SK-N-SH (cell line): ENCODE results near the gene TJP1. TPM values are rescaled to one million over a fixed set of nuclear protein-coding genes. Genes with fewer than 3 reads are reported as not detected.

Source experiments
- CTCF ChIA-PET: fragments of 300-600, 350-600 bp; formaldehyde crosslinking; extraction: SDS; loops from one replicate; lab custom pipeline; 2021; lab: Yijun Ruan, JAX
- POLR2A ChIA-PET: fragments of 350-600 bp; sonication (Branson Sonifier 250); formaldehyde crosslinking; extraction: SDS; loops from one replicate; lab custom pipeline; 2020; ENCODE audit warnings: antibody characterized with exemption, inconsistent platforms; lab: Yijun Ruan, JAX
- DNase-seq: peaks from one replicate; pipeline ENCODE4 v3.0.0; 2012
- H2AFZ ChIP-seq: fragments of 200-600 bp; sonication (generic); 2 replicates; pipeline ENCODE4 v1.8.1; 2016; ENCODE audit warnings: antibody characterized with exemption, mild to moderate bottlenecking, low read depth
- H3F3A ChIP-seq: fragments of 200-600 bp; sonication (generic); replicated peaks from 2 replicates; pipeline ENCODE3; 2016; ENCODE audit warnings: antibody characterized with exemption, mild to moderate bottlenecking; ENCODE audit not compliant: insufficient read depth
- H3K27ac ChIP-seq, 2 experiments: fragments of 200-500 bp in 1 of 2; fragments of 200-600 bp in 1 of 2; sonication (Bioruptor generic) in 1 of 2; sonication (generic), shearing (Covaris generic) in 1 of 2; 2 replicates each; pipeline versions ENCODE4 v1.5.1 to v1.6.1; 2014 to 2016; ENCODE audit warnings: low read depth in 2 of 2, inconsistent platforms in 1 of 2, low read length in 1 of 2, mild to moderate bottlenecking in 1 of 2, mixed read lengths in 1 of 2
- H3K27me3 ChIP-seq: fragments of 200-600 bp; sonication (generic), shearing (Covaris generic); 2 replicates; pipeline ENCODE4 v1.6.1; 2016; ENCODE audit warnings: mixed run types; ENCODE audit not compliant: insufficient read depth
- H3K36me3 ChIP-seq, 2 experiments: fragments of 200-500 bp in 1 of 2; fragments of 200-600 bp in 1 of 2; sonication (Bioruptor generic) in 1 of 2; sonication (generic) in 1 of 2; replicated peaks in 1 of 2; 2 replicates each; pipeline versions ENCODE3 to v1.5.1; 2014 to 2016; ENCODE audit warnings: low read length in 1 of 2, mild to moderate bottlenecking in 1 of 2; ENCODE audit not compliant: insufficient read depth in 2 of 2, control insufficient read depth in 1 of 2
- H3K4me1 ChIP-seq, 2 experiments: fragments of 200-500 bp in 1 of 2; fragments of 200-600 bp in 1 of 2; sonication (Bioruptor generic) in 1 of 2; sonication (generic), shearing (Covaris generic) in 1 of 2; 2 replicates each; pipeline versions ENCODE4 v1.5.1 to v1.6.1; 2014 to 2016; ENCODE audit warnings: low read depth in 1 of 2, low read length in 1 of 2, mixed run types in 1 of 2; ENCODE audit not compliant: insufficient read depth in 2 of 2, control insufficient read depth in 1 of 2
- H3K4me2 ChIP-seq: fragments of 200-600 bp; sonication (generic), shearing (Covaris generic); 2 replicates; pipeline ENCODE4 v1.6.1; 2017; ENCODE audit warnings: mixed run types
- H3K4me3 ChIP-seq, 2 experiments: fragments of 200-500 bp in 1 of 2; fragments of 200-600 bp in 1 of 2; sonication (Bioruptor generic) in 1 of 2; sonication (generic), shearing (Covaris generic) in 1 of 2; 2 replicates each; pipeline versions ENCODE4 v1.5.1 to v1.8.1; 2014 to 2016; ENCODE audit warnings: low read depth in 2 of 2, inconsistent platforms in 1 of 2, low read length in 1 of 2, mild to moderate bottlenecking in 1 of 2, mixed read lengths in 1 of 2, moderate library complexity in 1 of 2
- H3K79me2 ChIP-seq: fragments of 200-600 bp; sonication (generic); 2 replicates; pipeline ENCODE4 v1.8.1; 2017; ENCODE audit warnings: mild to moderate bottlenecking; ENCODE audit not compliant: insufficient read depth
- H3K9ac ChIP-seq: fragments of 200-600 bp; sonication (generic); 2 replicates; pipeline ENCODE4 v1.6.1; 2017; ENCODE audit warnings: mixed run types
- H3K9me2 ChIP-seq: fragments of 200-600 bp; sonication (generic); 2 replicates; pipeline ENCODE4 v1.6.1; 2017; ENCODE audit warnings: mixed run types
- H3K9me3 ChIP-seq: fragments of 200-600 bp; sonication (generic); 2 replicates; pipeline ENCODE4 v1.6.1; 2017; ENCODE audit warnings: mixed run types, mild to moderate bottlenecking, moderate library complexity
- H4K20me1 ChIP-seq: fragments of 200-600 bp; sonication (generic); 2 replicates; pipeline ENCODE4 v1.6.1; 2017; ENCODE audit warnings: mild to moderate bottlenecking, mixed run types; ENCODE audit not compliant: insufficient read depth
- CHD2 ChIP-seq: fragments of 150-350 bp; IDR thresholded peaks from 2 replicates; pipeline ENCODE4 v1.6.1; 2018; ENCODE audit warnings: low read length; ENCODE audit not compliant: partially characterized antibody
- ELF1 ChIP-seq: IDR thresholded peaks from 2 replicates; pipeline ENCODE4 v1.4.0; 2012
- EZH2phosphoT487 ChIP-seq: fragments of 200-600 bp; sonication (generic); IDR thresholded peaks from 2 replicates; pipeline ENCODE4 v1.6.1; 2017; ENCODE audit warnings: low read depth, mixed run types, mild to moderate bottlenecking, antibody characterized with exemption, moderate library complexity, borderline replicate concordance
- FOSL2 ChIP-seq: IDR thresholded peaks from 2 replicates; pipeline ENCODE4 v1.4.0; 2012; ENCODE audit warnings: low read depth, mild to moderate bottlenecking, moderate library complexity, borderline replicate concordance
- FOXJ3 ChIP-seq: sonication (generic); formaldehyde crosslinking; IDR thresholded peaks from 2 replicates; pipeline ENCODE4 v1.5.1; 2020; ENCODE audit warnings: mild to moderate bottlenecking, missing genetic modification reagents
- FOXM1 ChIP-seq: IDR thresholded peaks from 2 replicates; pipeline ENCODE4 v1.4.0; 2012; ENCODE audit warnings: low read depth, mild to moderate bottlenecking
- GABPA ChIP-seq: IDR thresholded peaks from 2 replicates; pipeline ENCODE4 v1.4.0; 2012; ENCODE audit warnings: low read depth, mild to moderate bottlenecking
- GATA2 ChIP-seq: sonication (generic); formaldehyde crosslinking; IDR thresholded peaks from 2 replicates; pipeline ENCODE4 v1.5.0; 2020; ENCODE audit warnings: mild to moderate bottlenecking, missing genetic modification reagents
- MXI1 ChIP-seq: IDR thresholded peaks from 2 replicates; pipeline ENCODE4 v1.6.1; 2012; ENCODE audit warnings: mild to moderate bottlenecking, low read depth, low read length, improper control_type of control experiment
- NFIC ChIP-seq: IDR thresholded peaks from 2 replicates; pipeline ENCODE4 v1.4.0; 2012; ENCODE audit warnings: borderline replicate concordance
- RAD21 ChIP-seq: IDR thresholded peaks from 2 replicates; pipeline ENCODE4 v1.6.1; 2012; ENCODE audit warnings: mild to moderate bottlenecking, low read length
- SIN3A ChIP-seq: IDR thresholded peaks from 2 replicates; pipeline ENCODE4 v1.6.1; 2012; ENCODE audit warnings: low read depth, mild to moderate bottlenecking, low read length, moderate library complexity, borderline replicate concordance
- TCF12 ChIP-seq: IDR thresholded peaks from 2 replicates; pipeline ENCODE4 v1.4.0; 2012
- TEAD4 ChIP-seq: IDR thresholded peaks from 2 replicates; pipeline ENCODE4 v1.4.0; 2012; ENCODE audit warnings: mild to moderate bottlenecking, borderline replicate concordance; ENCODE audit not compliant: insufficient read depth
- YY1 ChIP-seq: IDR thresholded peaks from 2 replicates; pipeline ENCODE4 v1.4.0; 2012; ENCODE audit warnings: low read depth, mild to moderate bottlenecking
- WGBS: methylation state at CpG from one replicate; pipeline ENCODE4 v1.1.6; 2017; ENCODE audit warnings: low lambda C conversion rate; 5-methylcytosine and 5-hydroxymethylcytosine counted together
- polyA plus RNA-seq, 3 experiments: library from polyadenylated mRNA; depleted of rRNA; stranded (reverse); fragments of >200 nt; gene quantifications; 2 replicates each; pipeline ENCODE4 v1.2.3, GENCODE V29; 2012
- TF ChIP-seq, protein P1 (sequence below): IDR thresholded peaks from 2 replicates; pipeline ENCODE4 v1.4.0; 2012; ENCODE audit warnings: low read depth, borderline replicate concordance
- TF ChIP-seq, protein P2 (sequence below): IDR thresholded peaks from 2 replicates; pipeline ENCODE4 v1.6.1; 2012; ENCODE audit warnings: mild to moderate bottlenecking, low read depth, low read length, moderate library complexity
- TF ChIP-seq, protein P3 (sequence below): IDR thresholded peaks from 2 replicates; pipeline ENCODE4; 2012
- TF ChIP-seq, protein P4 (sequence below): fragments of 150-350 bp; IDR thresholded peaks from 2 replicates; pipeline ENCODE4 v1.6.1; 2016; ENCODE audit warnings: mild to moderate bottlenecking, low read depth, low read length

The TJP1 gene
- polyA plus RNA-seq, 1 of the 3 experiments (the other 2 are of a cell fraction), result 17.5 TPM

DNA sequence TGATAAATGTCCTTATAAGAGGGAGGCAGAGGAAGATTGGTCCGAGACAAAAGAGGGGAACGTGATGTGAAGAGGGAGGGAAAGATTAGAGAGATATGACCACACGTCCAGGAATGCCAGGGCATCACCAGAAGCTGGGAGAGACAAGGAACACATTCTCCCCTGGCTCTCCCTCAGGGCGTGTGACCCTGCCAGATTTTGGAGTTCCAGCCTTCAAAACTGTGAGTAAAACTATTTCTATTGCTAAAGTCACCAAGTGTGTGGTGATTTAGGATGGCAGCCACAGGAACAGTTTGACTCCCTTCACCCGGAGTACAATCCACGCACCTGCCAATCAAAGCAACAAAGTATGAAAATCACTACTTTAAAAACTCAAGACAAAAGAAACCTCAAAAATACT, 32.1 kb upstream of the TJP1 start:
- Histone ChIP-seq H4K20me1 (no peaks in the 10 kb centered on the region), H3K9me3 (peaks cover 6% of the 10 kb centered on the region; the same call in 1 of the 2 replicates), H3F3A (no peaks in the 10 kb centered on the region), H3K9me2 (no peaks in the 10 kb centered on the region), H3K79me2 (no peaks in the 10 kb centered on the region), H2AFZ (no peak overlapping the region), H3K27ac (no peak overlapping the region), H3K27me3 (no peaks in the 10 kb centered on the region), H3K4me2 (no peak overlapping the region), H3K36me3 (no peaks in the 10 kb centered on the region), H3K4me3 (no peak overlapping the region), H3K4me1 (no peaks in the 10 kb centered on the region), H3K9ac (no peak overlapping the region)
- POLR2A ChIA-PET, result no interaction called here
- TF ChIP-seq GABPA, result no peak
- no peak for TF ChIP-seq FOXJ3 (CRISPR knock-in tag)
- no peak for TF ChIP-seq YY1
- TF ChIP-seq EZH2phosphoT487, result no peak
- no peak for TF ChIP-seq FOXM1
- CTCF ChIA-PET, result no interaction called here
- no peak for DNase-seq
- WGBS, result 40% methylated on average over 6 of the region's 6 CpGs

DNA sequence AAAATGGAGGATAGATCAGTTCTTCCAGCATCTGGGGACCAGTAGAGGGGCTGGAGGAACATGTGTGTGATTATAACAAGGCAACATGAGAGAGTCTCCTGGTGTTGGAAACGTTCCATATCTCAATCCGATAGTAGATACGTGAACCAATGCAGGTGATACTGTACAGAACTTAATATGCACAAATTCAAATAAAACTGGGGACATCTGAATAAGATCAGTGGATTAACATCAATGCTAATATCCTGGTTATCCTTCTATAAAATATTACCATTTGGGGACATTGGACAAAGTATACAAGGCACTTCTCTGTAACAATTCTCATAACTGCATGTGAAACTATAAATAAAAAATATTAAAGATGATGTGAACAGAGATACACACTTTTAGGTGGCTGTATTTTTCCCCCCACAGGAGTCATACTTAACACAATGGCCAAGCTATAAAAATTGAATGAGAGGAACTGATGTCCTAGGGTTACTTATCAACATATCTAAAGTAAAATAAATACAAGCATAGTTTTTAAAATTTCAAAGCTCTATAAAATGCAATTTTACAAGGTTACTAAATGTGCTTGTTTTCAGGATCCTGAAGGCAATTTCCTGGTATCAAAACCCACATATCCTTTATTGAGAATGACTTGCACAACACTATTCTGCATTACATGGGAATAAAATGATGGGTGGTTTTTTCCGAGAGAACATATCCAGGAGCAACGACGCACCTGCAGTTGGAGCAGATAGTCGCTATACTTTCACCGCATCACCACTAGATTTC, 31.1 kb upstream of the TJP1 start:
- Histone ChIP-seq H3K79me2 (no peaks in the 10 kb centered on the region), H2AFZ (no peak overlapping the region), H3K4me3 (no peak overlapping the region)
- DNase-seq, result no peak
- no peak for TF ChIP-seq SIN3A
- TF ChIP-seq ELF1, result no peak
- no peak for TF ChIP-seq MXI1
- no peak for TF ChIP-seq GATA2 (CRISPR knock-in tag)
- no peak for TF ChIP-seq RAD21
- TF ChIP-seq, protein P1, sequence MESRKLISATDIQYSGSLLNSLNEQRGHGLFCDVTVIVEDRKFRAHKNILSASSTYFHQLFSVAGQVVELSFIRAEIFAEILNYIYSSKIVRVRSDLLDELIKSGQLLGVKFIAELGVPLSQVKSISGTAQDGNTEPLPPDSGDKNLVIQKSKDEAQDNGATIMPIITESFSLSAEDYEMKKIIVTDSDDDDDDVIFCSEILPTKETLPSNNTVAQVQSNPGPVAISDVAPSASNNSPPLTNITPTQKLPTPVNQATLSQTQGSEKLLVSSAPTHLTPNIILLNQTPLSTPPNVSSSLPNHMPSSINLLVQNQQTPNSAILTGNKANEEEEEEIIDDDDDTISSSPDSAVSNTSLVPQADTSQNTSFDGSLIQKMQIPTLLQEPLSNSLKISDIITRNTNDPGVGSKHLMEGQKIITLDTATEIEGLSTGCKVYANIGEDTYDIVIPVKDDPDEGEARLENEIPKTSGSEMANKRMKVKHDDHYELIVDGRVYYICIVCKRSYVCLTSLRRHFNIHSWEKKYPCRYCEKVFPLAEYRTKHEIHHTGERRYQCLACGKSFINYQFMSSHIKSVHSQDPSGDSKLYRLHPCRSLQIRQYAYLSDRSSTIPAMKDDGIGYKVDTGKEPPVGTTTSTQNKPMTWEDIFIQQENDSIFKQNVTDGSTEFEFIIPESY, result no peak
- TF ChIP-seq, protein P2, sequence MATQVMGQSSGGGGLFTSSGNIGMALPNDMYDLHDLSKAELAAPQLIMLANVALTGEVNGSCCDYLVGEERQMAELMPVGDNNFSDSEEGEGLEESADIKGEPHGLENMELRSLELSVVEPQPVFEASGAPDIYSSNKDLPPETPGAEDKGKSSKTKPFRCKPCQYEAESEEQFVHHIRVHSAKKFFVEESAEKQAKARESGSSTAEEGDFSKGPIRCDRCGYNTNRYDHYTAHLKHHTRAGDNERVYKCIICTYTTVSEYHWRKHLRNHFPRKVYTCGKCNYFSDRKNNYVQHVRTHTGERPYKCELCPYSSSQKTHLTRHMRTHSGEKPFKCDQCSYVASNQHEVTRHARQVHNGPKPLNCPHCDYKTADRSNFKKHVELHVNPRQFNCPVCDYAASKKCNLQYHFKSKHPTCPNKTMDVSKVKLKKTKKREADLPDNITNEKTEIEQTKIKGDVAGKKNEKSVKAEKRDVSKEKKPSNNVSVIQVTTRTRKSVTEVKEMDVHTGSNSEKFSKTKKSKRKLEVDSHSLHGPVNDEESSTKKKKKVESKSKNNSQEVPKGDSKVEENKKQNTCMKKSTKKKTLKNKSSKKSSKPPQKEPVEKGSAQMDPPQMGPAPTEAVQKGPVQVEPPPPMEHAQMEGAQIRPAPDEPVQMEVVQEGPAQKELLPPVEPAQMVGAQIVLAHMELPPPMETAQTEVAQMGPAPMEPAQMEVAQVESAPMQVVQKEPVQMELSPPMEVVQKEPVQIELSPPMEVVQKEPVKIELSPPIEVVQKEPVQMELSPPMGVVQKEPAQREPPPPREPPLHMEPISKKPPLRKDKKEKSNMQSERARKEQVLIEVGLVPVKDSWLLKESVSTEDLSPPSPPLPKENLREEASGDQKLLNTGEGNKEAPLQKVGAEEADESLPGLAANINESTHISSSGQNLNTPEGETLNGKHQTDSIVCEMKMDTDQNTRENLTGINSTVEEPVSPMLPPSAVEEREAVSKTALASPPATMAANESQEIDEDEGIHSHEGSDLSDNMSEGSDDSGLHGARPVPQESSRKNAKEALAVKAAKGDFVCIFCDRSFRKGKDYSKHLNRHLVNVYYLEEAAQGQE, result no peak
- TF ChIP-seq, protein P3, sequence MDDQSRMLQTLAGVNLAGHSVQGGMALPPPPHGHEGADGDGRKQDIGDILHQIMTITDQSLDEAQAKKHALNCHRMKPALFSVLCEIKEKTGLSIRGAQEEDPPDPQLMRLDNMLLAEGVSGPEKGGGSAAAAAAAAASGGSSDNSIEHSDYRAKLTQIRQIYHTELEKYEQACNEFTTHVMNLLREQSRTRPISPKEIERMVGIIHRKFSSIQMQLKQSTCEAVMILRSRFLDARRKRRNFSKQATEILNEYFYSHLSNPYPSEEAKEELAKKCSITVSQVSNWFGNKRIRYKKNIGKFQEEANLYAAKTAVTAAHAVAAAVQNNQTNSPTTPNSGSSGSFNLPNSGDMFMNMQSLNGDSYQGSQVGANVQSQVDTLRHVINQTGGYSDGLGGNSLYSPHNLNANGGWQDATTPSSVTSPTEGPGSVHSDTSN, result no peak
- TF ChIP-seq CHD2, result no peak
- no peak for TF ChIP-seq NFIC
- no peak for TF ChIP-seq TCF12
- TF ChIP-seq TEAD4, result no peak
- TF ChIP-seq GABPA, result no peak
- TF ChIP-seq FOXM1, result no peak
- TF ChIP-seq, protein P4, sequence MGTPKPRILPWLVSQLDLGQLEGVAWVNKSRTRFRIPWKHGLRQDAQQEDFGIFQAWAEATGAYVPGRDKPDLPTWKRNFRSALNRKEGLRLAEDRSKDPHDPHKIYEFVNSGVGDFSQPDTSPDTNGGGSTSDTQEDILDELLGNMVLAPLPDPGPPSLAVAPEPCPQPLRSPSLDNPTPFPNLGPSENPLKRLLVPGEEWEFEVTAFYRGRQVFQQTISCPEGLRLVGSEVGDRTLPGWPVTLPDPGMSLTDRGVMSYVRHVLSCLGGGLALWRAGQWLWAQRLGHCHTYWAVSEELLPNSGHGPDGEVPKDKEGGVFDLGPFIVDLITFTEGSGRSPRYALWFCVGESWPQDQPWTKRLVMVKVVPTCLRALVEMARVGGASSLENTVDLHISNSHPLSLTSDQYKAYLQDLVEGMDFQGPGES, result no peak
- no peak for TF ChIP-seq FOSL2
- TF ChIP-seq, all 33 proteins: peak for 0
- no peaks in the 10 kb centered on the region for H3K36me3 ChIP-seq
- H3F3A ChIP-seq, result no peaks in the 10 kb centered on the region
- no peaks in the 10 kb centered on the region for H3K27me3 ChIP-seq
- H3K9me3 ChIP-seq, result peaks cover 6% of the 10 kb centered on the region; the same call in 1 of the 2 replicates
- H3K9ac ChIP-seq, result no peak overlapping the region
- ChIA-PET CTCF (no interaction called here), POLR2A (no interaction called here)
- 76% methylated on average over 8 of the region's 8 CpGs for WGBS
- H3K9me2 ChIP-seq, result no peaks in the 10 kb centered on the region
- H4K20me1 ChIP-seq, result no peaks in the 10 kb centered on the region
- H3K4me1 ChIP-seq, result no peaks in the 10 kb centered on the region
- no peak overlapping the region for H3K4me2 ChIP-seq
- H3K27ac ChIP-seq, result no peak overlapping the region
